HCT116 (cell line): ENCODE measurements around the gene CDYL2. TPM values are rescaled to one million over a fixed set of nuclear protein-coding genes. Genes with fewer than 3 reads are reported as not detected.

Experiments used
- ATAC-seq: fragments of 200-7000 bp; cut with Tn5 transposase; 2 replicates; pipeline ENCODE4 v1.9.1; 2020; ENCODE audit warnings: mild to moderate bottlenecking, moderate library complexity
- BruUV-seq: library from RNA; stranded (reverse); fragments of 400-500 nt; replicated peaks from 2 replicates; lab custom pipeline; 2021; lab: Mats Ljungman, UMichigan
- CTCF ChIA-PET: fragments of 300-600 bp; sonication (Branson Sonifier 250); formaldehyde crosslinking; loops from one replicate; lab custom pipeline; 2021; ENCODE audit warnings: antibody characterized with exemption; lab: Charles Lee
- POLR2A ChIA-PET: fragments of 300-600, 350-600 bp; sonication (Branson Sonifier 250); formaldehyde crosslinking; loops from one replicate; lab custom pipeline; 2021; ENCODE audit warnings: antibody characterized with exemption; lab: Charles Lee
- RAD21 ChIA-PET, 2 experiments: fragments of 300-600 bp; sonication (Branson Sonifier 250); formaldehyde crosslinking; loops; one replicate each; lab custom pipeline; 2023; ENCODE audit warnings: low total read pairs in 2 of 2; ENCODE audit not compliant: uncharacterized antibody in 2 of 2, unreplicated experiment in 2 of 2, low non-redundant PET in 1 of 2; lab: Charles Lee
- DNase-seq: peaks from one replicate; pipeline ENCODE4 v3.0.0-alpha.2; 2010; ENCODE audit warnings: low read depth, low spot score
- H2AFZ ChIP-seq: fragments of 200-600 bp; shearing (Covaris generic), sonication (generic); 2 replicates; pipeline ENCODE4 v1.6.1; 2017; ENCODE audit warnings: low read depth, mixed run types, mixed read lengths, antibody characterized with exemption, low read length; ENCODE audit not compliant: poor library complexity, severe bottlenecking
- H3K27ac ChIP-seq: 2 replicates; pipeline ENCODE4 v1.5.1; 2012; ENCODE audit warnings: low read depth, low read length
- H3K27me3 ChIP-seq: fragments of 200-600 bp; sonication (generic); 2 replicates; pipeline ENCODE4 v1.6.1; 2016; ENCODE audit warnings: mixed run types, low read length, mixed read lengths; ENCODE audit not compliant: insufficient read depth
- H3K36me3 ChIP-seq, 2 experiments: fragments of 200-500 bp in 1 of 2; fragments of 200-600 bp in 1 of 2; sonication (Bioruptor generic) in 1 of 2; sonication (generic) in 1 of 2; 2 replicates each; pipeline versions ENCODE4 v1.5.1 to v1.6.1; 2014 to 2016; ENCODE audit warnings: low read length in 2 of 2, inconsistent platforms in 1 of 2, mixed read lengths in 1 of 2, mixed run types in 1 of 2; ENCODE audit not compliant: insufficient read depth in 2 of 2, control insufficient read depth in 1 of 2
- H3K4me1 ChIP-seq, 2 experiments: fragments of 200-600 bp in 1 of 2; sonication (generic) in 1 of 2; 2 replicates each; pipeline versions ENCODE4 v1.5.1 to v1.6.1; 2012 to 2017; ENCODE audit warnings: low read length in 2 of 2, inconsistent platforms in 1 of 2, mild to moderate bottlenecking in 1 of 2, mixed read lengths in 1 of 2, mixed run types in 1 of 2, moderate library complexity in 1 of 2; ENCODE audit not compliant: insufficient read depth in 2 of 2, control insufficient read depth in 1 of 2
- H3K4me2 ChIP-seq: fragments of 200-600 bp; sonication (generic); 2 replicates; pipeline ENCODE4 v1.6.1; 2017; ENCODE audit warnings: mixed run types, low read length, mixed read lengths
- H3K4me3 ChIP-seq, 2 experiments: fragments of 200-600 bp in 1 of 2; sonication (generic) in 1 of 2; replicated peaks in 1 of 2; 2 replicates each; pipeline ENCODE4 v1.5.1; 2011 to 2016; ENCODE audit warnings: low read length in 2 of 2, control low read depth in 1 of 2, low read depth in 1 of 2, mild to moderate bottlenecking in 1 of 2, mixed read lengths in 1 of 2, mixed run types in 1 of 2
- H3K79me2 ChIP-seq: fragments of 200-600 bp; sonication (generic); 2 replicates; pipeline ENCODE4 v1.6.1; 2017; ENCODE audit warnings: mild to moderate bottlenecking, mixed run types, low read length, moderate library complexity, mixed read lengths; ENCODE audit not compliant: insufficient read depth
- H3K9ac ChIP-seq: fragments of 200-600 bp; sonication (generic); 2 replicates; pipeline ENCODE4 v1.6.1; 2016; ENCODE audit warnings: low read length, mixed read lengths
- H3K9me2 ChIP-seq: fragments of 200-600 bp; sonication (generic), shearing (Covaris generic); 2 replicates; pipeline ENCODE4 v1.6.1; 2017; ENCODE audit warnings: mixed run types, mild to moderate bottlenecking, moderate library complexity; ENCODE audit not compliant: insufficient read depth
- H3K9me3 ChIP-seq, 2 experiments: fragments of 200-500 bp in 1 of 2; fragments of 200-600 bp in 1 of 2; sonication (Bioruptor generic) in 1 of 2; sonication (generic) in 1 of 2; 2 replicates each; pipeline ENCODE4 v1.6.1; 2014 to 2017; ENCODE audit warnings: low read length in 2 of 2, mixed read lengths in 2 of 2, inconsistent platforms in 1 of 2, low read depth in 1 of 2, mild to moderate bottlenecking in 1 of 2, mixed run types in 1 of 2, moderate library complexity in 1 of 2; ENCODE audit not compliant: control insufficient read depth in 1 of 2, insufficient read depth in 1 of 2
- H4K20me1 ChIP-seq: fragments of 200-600 bp; sonication (generic), shearing (Covaris generic); 2 replicates; pipeline ENCODE4 v1.6.1; 2017; ENCODE audit warnings: mixed run types, mild to moderate bottlenecking, moderate library complexity; ENCODE audit not compliant: insufficient read depth
- ATF3 ChIP-seq: IDR thresholded peaks from 2 replicates; pipeline ENCODE4 v1.6.1; 2012
- CEBPB ChIP-seq: IDR thresholded peaks from 2 replicates; pipeline ENCODE4 v1.6.1; 2012; ENCODE audit warnings: low read depth
- EGR1 ChIP-seq: IDR thresholded peaks from 2 replicates; pipeline ENCODE4 v1.6.1; 2012; ENCODE audit warnings: low read depth
- ELF1 ChIP-seq: IDR thresholded peaks from 2 replicates; pipeline ENCODE4 v1.6.1; 2012; ENCODE audit warnings: low read depth, borderline replicate concordance
- EZH2 ChIP-seq: fragments of 200-600 bp; sonication (generic); IDR thresholded peaks from 2 replicates; pipeline ENCODE4 v1.6.1; 2017; ENCODE audit warnings: antibody characterized with exemption, mixed run types
- EZH2phosphoT487 ChIP-seq: fragments of 200-600 bp; IDR thresholded peaks from 2 replicates; pipeline ENCODE4 v1.6.1; 2018; ENCODE audit warnings: antibody characterized with exemption, borderline replicate concordance
- FOSL1 ChIP-seq: IDR thresholded peaks from 2 replicates; pipeline ENCODE4 v1.6.1; 2012; ENCODE audit warnings: low read depth
- JUND ChIP-seq: IDR thresholded peaks from 2 replicates; pipeline ENCODE4 v1.6.1; 2012
- MAX ChIP-seq: IDR thresholded peaks from 2 replicates; pipeline ENCODE4 v1.6.1; 2012
- POLR2A ChIP-seq: IDR thresholded peaks from 2 replicates; pipeline ENCODE4 v1.7.0; 2011; ENCODE audit warnings: borderline replicate concordance; ENCODE audit not compliant: insufficient read depth, insufficient read length; ENCODE audit errors: extremely low read depth
- POLR2AphosphoS5 ChIP-seq: IDR thresholded peaks from 2 replicates; pipeline ENCODE4 v1.6.1; 2011; ENCODE audit warnings: mild to moderate bottlenecking, low read depth, low read length, moderate library complexity
- RAD21 ChIP-seq: IDR thresholded peaks from 2 replicates; pipeline ENCODE4 v1.6.1; 2012; ENCODE audit warnings: low read depth, mild to moderate bottlenecking
- SIN3A ChIP-seq: IDR thresholded peaks from 2 replicates; pipeline ENCODE4 v1.6.1; 2012; ENCODE audit warnings: low read depth
- TCF7L2 ChIP-seq: IDR thresholded peaks from 2 replicates; pipeline ENCODE4 v1.7.0; 2011; ENCODE audit warnings: borderline replicate concordance, inconsistent platforms; ENCODE audit not compliant: insufficient read depth, insufficient read length; ENCODE audit errors: extremely low read depth
- YY1 ChIP-seq: IDR thresholded peaks from 2 replicates; pipeline ENCODE4 v1.6.1; 2011; ENCODE audit warnings: low read length, low read depth, moderate library complexity, mild to moderate bottlenecking; ENCODE audit not compliant: insufficient replicate concordance; ENCODE audit errors: extremely low read depth
- ZBTB33 ChIP-seq: IDR thresholded peaks from 2 replicates; pipeline ENCODE4 v1.6.1; 2011; ENCODE audit warnings: mild to moderate bottlenecking, low read length, moderate library complexity; ENCODE audit not compliant: insufficient replicate concordance; ENCODE audit errors: extremely low read depth
- ZFX ChIP-seq: fragments of 450-650 bp; IDR thresholded peaks from 2 replicates; pipeline ENCODE4 v1.6.1; 2017
- ZNF274 ChIP-seq: fragments of 200-500 bp; sonication (Bioruptor generic); IDR thresholded peaks from 2 replicates; pipeline ENCODE4 v1.6.1; 2014; ENCODE audit warnings: mild to moderate bottlenecking, low read depth, low read length, inconsistent platforms
- intact Hi-C: fragments of 100-400 bp; cut with micrococcal nuclease; formaldehyde crosslinking; loops from 2 replicates; pipeline ENCODE4 v1.10.0; 2022
- total RNA-seq: library from RNA; stranded (reverse); gene quantifications from one replicate; pipeline ENCODE4 v1.2.1, GENCODE V29; 2021; ENCODE audit not compliant: unreplicated experiment

CDYL2 gene
- total RNA-seq, 1 experiment from 2014 or later = 0.10 TPM

GRCh38 chr16:80691111-80691741 lies 113.2 kb downstream of the CDYL2 start:
- no TSS peak for BruUV-seq
- no peak for DNase-seq
- TF ChIP-seq POLR2AphosphoS5 (no peak), EZH2phosphoT487 (no peak), CEBPB (no peak), ZBTB33 (no peak), EGR1 (no peak), ZFX (no peak), SIN3A (no peak), ATF3 (no peak), ZNF274 (no peak), JUND (no peak), POLR2A (no peak), TCF7L2 (no peak), FOSL1 (no peak), EZH2 (no peak), MAX (no peak), ELF1 (no peak), YY1 (no peak), RAD21 (no peak)
- H3K79me2 ChIP-seq = no peaks in the 10 kb centered on the region
- intact Hi-C loops = no loop called here
- no peak overlapping the region for H3K27ac ChIP-seq
- no peak overlapping the region for H3K9ac ChIP-seq
- ChIA-PET POLR2A (no interaction called here), RAD21 (no interaction called here), CTCF (no interaction called here)
- H3K4me2 ChIP-seq = no peak overlapping the region
- no peak overlapping the region for H3K4me3 ChIP-seq
- H3K36me3 ChIP-seq = no peaks in the 10 kb centered on the region
- H3K9me2 ChIP-seq = no peaks in the 10 kb centered on the region
- no peaks in the 10 kb centered on the region; a peak in 2 of 4 replicates for H3K9me3 ChIP-seq
- no peak overlapping the region for H2AFZ ChIP-seq
- ATAC-seq = no peak
- no peaks in the 10 kb centered on the region for H3K4me1 ChIP-seq
- H3K27me3 ChIP-seq = no peaks in the 10 kb centered on the region
- no peaks in the 10 kb centered on the region for H4K20me1 ChIP-seq
